Measurements from ENCODE around the gene FAM53A.

Gene FAM53A

DNA sequence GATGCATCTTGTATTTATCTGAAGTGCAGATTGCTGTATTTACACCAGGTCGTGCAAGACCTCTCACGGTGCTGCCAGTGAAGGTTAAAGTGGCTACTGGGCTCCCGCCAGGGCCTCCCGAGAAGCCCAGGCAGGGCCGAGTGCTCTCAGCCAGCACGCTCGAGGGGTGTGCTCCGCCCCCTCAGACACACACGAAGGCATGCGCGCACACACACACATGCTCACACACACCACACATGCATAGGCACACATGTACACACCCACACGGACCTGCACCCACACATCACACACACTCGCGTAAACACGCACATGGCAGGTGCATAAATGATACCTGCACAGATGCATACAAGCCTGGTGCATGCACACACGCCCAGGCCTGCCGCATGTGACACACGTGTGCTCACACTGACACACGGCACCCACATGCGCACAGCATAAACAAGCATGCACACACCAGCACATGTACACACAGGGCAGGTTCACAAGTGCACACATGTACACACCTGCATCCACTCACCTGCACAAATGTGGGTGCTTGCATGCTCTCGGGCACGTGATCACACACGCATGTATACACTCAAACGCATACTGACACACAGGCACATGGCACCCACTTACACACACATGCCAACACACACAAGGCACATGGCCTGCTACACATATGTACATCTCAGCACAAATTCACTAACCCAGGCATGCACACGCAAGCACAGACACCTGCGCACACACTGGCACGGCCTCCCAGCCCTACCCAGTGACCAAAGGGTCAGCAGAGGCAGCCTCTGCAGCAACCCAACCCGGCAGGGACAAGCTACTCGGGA, 71.6 kb downstream of the FAM53A start:
- no peak for DNase-seq

GRCh38 chr4:1611501-1611870, 72.6 kb downstream of the FAM53A start:
- H3K9me3 ChIP-seq (ENCODE audit: control insufficient read depth, low read length), result no peaks in the 10 kb centered on the region
- no peaks in the 10 kb centered on the region for H3K79me1 ChIP-seq (replicated peaks; ENCODE audit: low read length, poor library complexity, severe bottlenecking)
- DNase-seq, result no peak
- H3K18ac ChIP-seq (ENCODE audit: low read depth in 1 of 2, low read length in 2 of 2), result no peak overlapping the region
- no peak overlapping the region for H2BK120ac ChIP-seq (ENCODE audit: low read depth, low read length)
- peaks cover 0 to 17% of the 10 kb centered on the region in 2 experiments for H3K27me3 ChIP-seq (ENCODE audit: control insufficient read depth in 1 of 2, insufficient read depth in 1 of 2, low read length in 2 of 2)
- no peak overlapping the region for H3K9ac ChIP-seq (ENCODE audit: low read length)
- no peak overlapping the region for H3K4ac ChIP-seq (ENCODE audit: low read depth in 1 of 2, low read length in 2 of 2)
- no peak overlapping the region for H2BK12ac ChIP-seq (ENCODE audit: low read length in 2 of 2)
- no peak overlapping the region for H2BK5ac ChIP-seq (ENCODE audit: low read depth, low read length, poor library complexity, severe bottlenecking)
- no peak overlapping the region for H2BK15ac ChIP-seq (ENCODE audit: low read depth, poor library complexity, severe bottlenecking)
- H3K36me3 ChIP-seq (ENCODE audit: control insufficient read depth in 1 of 2, insufficient read depth in 2 of 2, low read depth in 1 of 2, low read length in 2 of 2), result peaks cover 0 to 4% of the 10 kb centered on the region in 2 experiments
- H3K4me3 ChIP-seq (ENCODE audit: insufficient read depth in 1 of 2, low read depth in 1 of 2, low read length in 2 of 2), result no peak overlapping the region
- no peak overlapping the region for H4K8ac ChIP-seq (ENCODE audit: low read length)
- 89% methylated on average over 9 of the region's 9 CpGs for WGBS
- H2AFZ ChIP-seq (ENCODE audit: low read depth, low read length), result no peak overlapping the region
- H3K27ac ChIP-seq (ENCODE audit: low read length, poor library complexity, severe bottlenecking), result no peak overlapping the region
- no peak overlapping the region for H3K23ac ChIP-seq (ENCODE audit: low read length in 2 of 2)
- no peak overlapping the region for H3K4me2 ChIP-seq (ENCODE audit: low read length, poor library complexity, severe bottlenecking)
- no peak overlapping the region for H2AK5ac ChIP-seq (ENCODE audit: low read length, severe bottlenecking)
- no peak overlapping the region for H4K91ac ChIP-seq (ENCODE audit: low read length)
- H3K4me1 ChIP-seq (ENCODE audit: control insufficient read depth, insufficient read depth, low read depth, low read length), result peaks cover 2% of the 10 kb centered on the region
- H3K14ac ChIP-seq (ENCODE audit: low read length in 2 of 2), result peak overlapping the region in 1 of 2 experiments; percentile 11

More for the DNA sequence above, 71.6 kb downstream of the FAM53A start:
- no peak overlapping the region for H3K18ac ChIP-seq (ENCODE audit: low read depth in 1 of 2, low read length in 2 of 2)
- H3K4ac ChIP-seq (ENCODE audit: low read depth in 1 of 2, low read length in 2 of 2), result no peak overlapping the region
- no peak overlapping the region for H2BK12ac ChIP-seq (ENCODE audit: low read length in 2 of 2)
- H4K91ac ChIP-seq (ENCODE audit: low read length), result no peak overlapping the region
- no peaks in the 10 kb centered on the region for H3K79me1 ChIP-seq (replicated peaks; ENCODE audit: low read length, poor library complexity, severe bottlenecking)
- H3K23ac ChIP-seq (ENCODE audit: low read length in 2 of 2), result no peak overlapping the region
- H4K8ac ChIP-seq (ENCODE audit: low read length), result no peak overlapping the region
- no peak overlapping the region for H3K27ac ChIP-seq (ENCODE audit: low read length, poor library complexity, severe bottlenecking)
- no peak overlapping the region for H2AFZ ChIP-seq (ENCODE audit: low read depth, low read length)
- no peak overlapping the region for H2BK120ac ChIP-seq (ENCODE audit: low read depth, low read length)
- peaks cover 0 to 4% of the 10 kb centered on the region in 2 experiments for H3K36me3 ChIP-seq (ENCODE audit: control insufficient read depth in 1 of 2, insufficient read depth in 2 of 2, low read depth in 1 of 2, low read length in 2 of 2)
- 80% methylated on average over 29 of the region's 29 CpGs for WGBS
- H3K4me3 ChIP-seq (ENCODE audit: insufficient read depth in 1 of 2, low read depth in 1 of 2, low read length in 2 of 2), result no peak overlapping the region
- peaks cover 2% of the 10 kb centered on the region for H3K4me1 ChIP-seq (ENCODE audit: control insufficient read depth, insufficient read depth, low read depth, low read length)
- H3K4me2 ChIP-seq (ENCODE audit: low read length, poor library complexity, severe bottlenecking), result no peak overlapping the region
- no peak overlapping the region for H3K14ac ChIP-seq (ENCODE audit: low read length in 2 of 2)
- peaks cover under 1 to 20% of the 10 kb centered on the region in 2 experiments for H3K27me3 ChIP-seq (ENCODE audit: control insufficient read depth in 1 of 2, insufficient read depth in 1 of 2, low read length in 2 of 2)
- no peak overlapping the region for H2BK5ac ChIP-seq (ENCODE audit: low read depth, low read length, poor library complexity, severe bottlenecking)
- H2BK15ac ChIP-seq (ENCODE audit: low read depth, poor library complexity, severe bottlenecking), result no peak overlapping the region
- H3K9me3 ChIP-seq (ENCODE audit: control insufficient read depth, low read length), result no peaks in the 10 kb centered on the region
- no peak overlapping the region for H3K9ac ChIP-seq (ENCODE audit: low read length)
- H2AK5ac ChIP-seq (ENCODE audit: low read length, severe bottlenecking), result no peak overlapping the region

- 81% methylated on average over 21 of the region's 21 CpGs for WGBS
- Histone ChIP-seq H4K8ac (ENCODE audit: low read length) (no peak overlapping the region), H3K14ac (ENCODE audit: low read length in 2 of 2) (peak overlapping the region in 1 of 2 experiments; percentile 11), H2BK5ac (ENCODE audit: low read depth, low read length, poor library complexity, severe bottlenecking) (no peak overlapping the region), H2BK120ac (ENCODE audit: low read depth, low read length) (no peak overlapping the region), H3K27me3 (ENCODE audit: control insufficient read depth in 1 of 2, insufficient read depth in 1 of 2, low read length in 2 of 2) (peaks cover 0 to 14% of the 10 kb centered on the region in 2 experiments), H3K27ac (ENCODE audit: low read length, poor library complexity, severe bottlenecking) (no peak overlapping the region), H3K79me1 (replicated peaks; ENCODE audit: low read length, poor library complexity, severe bottlenecking) (no peaks in the 10 kb centered on the region), H3K23ac (ENCODE audit: low read length in 2 of 2) (no peak overlapping the region), H2BK12ac (ENCODE audit: low read length in 2 of 2) (no peak overlapping the region), H3K4ac (ENCODE audit: low read depth in 1 of 2, low read length in 2 of 2) (no peak overlapping the region), H3K9ac (ENCODE audit: low read length) (no peak overlapping the region), H3K9me3 (ENCODE audit: control insufficient read depth, low read length) (no peaks in the 10 kb centered on the region), H2AFZ (ENCODE audit: low read depth, low read length) (no peak overlapping the region), H2AK5ac (ENCODE audit: low read length, severe bottlenecking) (no peak overlapping the region), H3K4me2 (ENCODE audit: low read length, poor library complexity, severe bottlenecking) (no peak overlapping the region), H3K4me3 (ENCODE audit: insufficient read depth in 1 of 2, low read depth in 1 of 2, low read length in 2 of 2) (no peak overlapping the region), H2BK15ac (ENCODE audit: low read depth, poor library complexity, severe bottlenecking) (no peak overlapping the region), H4K91ac (ENCODE audit: low read length) (no peak overlapping the region), H3K18ac (ENCODE audit: low read depth in 1 of 2, low read length in 2 of 2) (no peak overlapping the region), H3K36me3 (ENCODE audit: control insufficient read depth in 1 of 2, insufficient read depth in 2 of 2, low read depth in 1 of 2, low read length in 2 of 2) (peaks cover 0 to 4% of the 10 kb centered on the region in 2 experiments), H3K4me1 (ENCODE audit: control insufficient read depth, insufficient read depth, low read depth, low read length) (peaks cover 2% of the 10 kb centered on the region)
- DNase-seq, result no peak
Observed at GRCh38 chr4:1610791-1611500, 73.2 kb downstream of the FAM53A start.
